Liver (tissue), 9 donors: ENCODE data around the gene NRG2. TPM values are rescaled to one million over a fixed set of nuclear protein-coding genes. Genes with fewer than 3 reads are reported as not detected.

Experiments used
- DNase-seq: peaks from one replicate; pipeline ENCODE4 v3.0.0-alpha.2; 2017; ENCODE audit warnings: low spot score
- H3K27ac ChIP-seq, 2 donors: one replicate each; pipeline ENCODE4 v1.7.0; 2013; ENCODE audit warnings: inconsistent platforms in 2 of 2, low read length in 2 of 2, control low read depth in 1 of 2, low read depth in 1 of 2, mild to moderate bottlenecking in 1 of 2
- H3K27me3 ChIP-seq, 4 donors: one replicate each; pipeline versions ENCODE4 v1.6.1 to v1.7.0; 2013; ENCODE audit warnings: low read length in 3 of 4, inconsistent platforms in 1 of 4, mild to moderate bottlenecking in 1 of 4, moderate library complexity in 1 of 4; ENCODE audit not compliant: control insufficient read depth in 4 of 4, insufficient read depth in 4 of 4
- H3K36me3 ChIP-seq, 4 donors: one replicate each; pipeline versions ENCODE4 v1.6.1 to v1.7.0; 2013; ENCODE audit warnings: low read length in 3 of 4, mild to moderate bottlenecking in 3 of 4, low read depth in 1 of 4, moderate library complexity in 1 of 4; ENCODE audit not compliant: control insufficient read depth in 4 of 4, insufficient read depth in 3 of 4
- H3K4me1 ChIP-seq, 4 donors: one replicate each; pipeline versions ENCODE4 v1.6.1 to v1.7.0; 2013; ENCODE audit warnings: low read length in 3 of 4, mild to moderate bottlenecking in 3 of 4, moderate library complexity in 1 of 4; ENCODE audit not compliant: control insufficient read depth in 4 of 4, insufficient read depth in 4 of 4
- H3K4me3 ChIP-seq, 3 donors: one replicate each; pipeline versions ENCODE4 v1.6.1 to v1.7.0; 2013; ENCODE audit warnings: low read length in 3 of 3, control low read depth in 1 of 3, low read depth in 1 of 3, mild to moderate bottlenecking in 1 of 3
- H3K9ac ChIP-seq, 2 donors: one replicate each; pipeline ENCODE4 v1.7.0; 2013; ENCODE audit warnings: low read length in 2 of 2, mild to moderate bottlenecking in 2 of 2, moderate library complexity in 2 of 2, control low read depth in 1 of 2, low read depth in 1 of 2
- H3K9me3 ChIP-seq, 4 donors: one replicate each; pipeline versions ENCODE4 v1.6.1 to v1.7.0; 2013; ENCODE audit warnings: low read length in 3 of 4; ENCODE audit not compliant: control insufficient read depth in 4 of 4
- ATF3 ChIP-seq: IDR thresholded peaks from 2 replicates; pipeline ENCODE4 v1.6.1; 2016; ENCODE audit warnings: antibody characterized with exemption
- EGR1 ChIP-seq, 2 donors: IDR thresholded peaks; 2 replicates each; pipeline ENCODE4 v1.6.1; 2016 to 2018; ENCODE audit warnings: antibody characterized with exemption in 2 of 2, low read depth in 2 of 2
- FOXA1 ChIP-seq: IDR thresholded peaks from 2 replicates; pipeline ENCODE4 v1.6.1; 2016; ENCODE audit warnings: antibody characterized with exemption
- FOXA2 ChIP-seq: IDR thresholded peaks from 2 replicates; pipeline ENCODE4 v1.6.1; 2016; ENCODE audit warnings: antibody characterized with exemption
- GABPA ChIP-seq, 2 donors: IDR thresholded peaks in 1 of 2; conservative IDR thresholded peaks in 1 of 2; 2 replicates each; pipeline ENCODE4 v1.6.1; 2016; ENCODE audit warnings: antibody characterized with exemption in 2 of 2, mild to moderate bottlenecking in 1 of 2, moderate library complexity in 1 of 2
- HNF4A ChIP-seq, 2 donors: conservative IDR thresholded peaks; 2 replicates each; pipeline ENCODE4 v1.6.1; 2016; ENCODE audit warnings: antibody characterized with exemption in 2 of 2, mild to moderate bottlenecking in 2 of 2
- HNF4G ChIP-seq: IDR thresholded peaks from 2 replicates; pipeline ENCODE4 v1.6.1; 2016; ENCODE audit warnings: antibody characterized with exemption
- JUND ChIP-seq, 2 donors: IDR thresholded peaks; 2 replicates each; pipeline ENCODE4 v1.6.1; 2016; ENCODE audit warnings: antibody characterized with exemption in 2 of 2
- NR2F2 ChIP-seq: IDR thresholded peaks from 2 replicates; pipeline ENCODE4 v1.6.1; 2016; ENCODE audit warnings: antibody characterized with exemption
- RAD21 ChIP-seq, 2 donors: IDR thresholded peaks; 2 replicates each; pipeline ENCODE4 v1.6.1; 2016; ENCODE audit warnings: antibody characterized with exemption in 2 of 2, mild to moderate bottlenecking in 2 of 2
- REST ChIP-seq: IDR thresholded peaks from 2 replicates; pipeline ENCODE4 v1.6.1; 2016; ENCODE audit warnings: antibody characterized with exemption, mild to moderate bottlenecking
- RXRA ChIP-seq, 2 donors: IDR thresholded peaks; 2 replicates each; pipeline ENCODE4 v1.6.1; 2017 to 2018; ENCODE audit warnings: antibody characterized with exemption in 2 of 2, mild to moderate bottlenecking in 1 of 2
- SP1 ChIP-seq: IDR thresholded peaks from 2 replicates; pipeline ENCODE4 v1.6.1; 2018; ENCODE audit warnings: antibody characterized with exemption, mild to moderate bottlenecking
- TAF1 ChIP-seq: conservative IDR thresholded peaks from 2 replicates; pipeline ENCODE4 v1.6.1; 2016; ENCODE audit warnings: antibody characterized with exemption, mild to moderate bottlenecking
- YY1 ChIP-seq: IDR thresholded peaks from 2 replicates; pipeline ENCODE4 v1.6.1; 2016; ENCODE audit warnings: antibody characterized with exemption, mild to moderate bottlenecking
- WGBS: extraction: QIAGEN DNeasy Blood & Tissue Kit; methylation state at CpG from one replicate; pipeline ENCODE4 v1.1.7; 2013; 5-methylcytosine and 5-hydroxymethylcytosine counted together
- polyA plus RNA-seq, 2 donors: library from polyadenylated mRNA; stranded (reverse) in 1 of 2; unstranded in 1 of 2; fragments of 200-250 nt in 1 of 2; fragments of >200 nt in 1 of 2; fragmentation: Nextera tagmentation in 1 of 2; extraction: Ambion mirVana in 1 of 2; gene quantifications; one replicate each; pipeline versions ENCODE4 v1.2.1 to v1.2.3, GENCODE V29; 2013 to 2015
- total RNA-seq, 2 donors: library from RNA; depleted of rRNA; stranded (reverse); fragments of >200 nt; gene quantifications; one replicate each; pipeline ENCODE4 v1.2.3, GENCODE V29; 2014
- TF ChIP-seq, protein P1 (sequence below): fragments of 150-350 bp; IDR thresholded peaks from 2 replicates; pipeline ENCODE4 v1.5.1; 2017; ENCODE audit warnings: improper control_type of control experiment, low read depth, low read length; ENCODE audit not compliant: missing input control
- TF ChIP-seq, protein P2 (sequence below): IDR thresholded peaks from 2 replicates; pipeline ENCODE4 v1.6.1; 2016; ENCODE audit warnings: antibody characterized with exemption
- donor health status: healthy.
- donor health status: healthy.
- donor health status: healthy.
- donor health status: healthy.
- donor health status: healthy.

The NRG2 gene
- total and polyA plus RNA-seq, 4 donors: 0.07 to 0.08 TPM; not detected in 2

GRCh38 chr5:140010798-140011197 lies 32.3 kb downstream of the NRG2 start:
- WGBS: 85% methylated on average over 3 of the region's 3 CpGs
- Histone ChIP-seq H3K27ac (no peak overlapping the region), H3K27me3 (no peaks in the 10 kb centered on the region), H3K4me1 (no peaks in the 10 kb centered on the region), H3K9ac (no peak overlapping the region), H3K36me3 (no peaks in the 10 kb centered on the region), H3K4me3 (no peak overlapping the region), H3K9me3 (no peaks in the 10 kb centered on the region)
- DNase-seq: no peak
- TF ChIP-seq FOXA1 (no peak), RAD21 (IDR thresholded peaks at IDR 0.05) (no peak), NR2F2 (no peak), EGR1 (IDR thresholded peaks at IDR 0.05; ENCODE audit: low read depth in 2 of 2) (no peak), REST (no peak), ATF3 (no peak), YY1 (no peak), HNF4A (conservative IDR thresholded peaks at IDR 0.05) (no peak), JUND (IDR thresholded peaks at IDR 0.05) (no peak)
- TF ChIP-seq, protein P1, sequence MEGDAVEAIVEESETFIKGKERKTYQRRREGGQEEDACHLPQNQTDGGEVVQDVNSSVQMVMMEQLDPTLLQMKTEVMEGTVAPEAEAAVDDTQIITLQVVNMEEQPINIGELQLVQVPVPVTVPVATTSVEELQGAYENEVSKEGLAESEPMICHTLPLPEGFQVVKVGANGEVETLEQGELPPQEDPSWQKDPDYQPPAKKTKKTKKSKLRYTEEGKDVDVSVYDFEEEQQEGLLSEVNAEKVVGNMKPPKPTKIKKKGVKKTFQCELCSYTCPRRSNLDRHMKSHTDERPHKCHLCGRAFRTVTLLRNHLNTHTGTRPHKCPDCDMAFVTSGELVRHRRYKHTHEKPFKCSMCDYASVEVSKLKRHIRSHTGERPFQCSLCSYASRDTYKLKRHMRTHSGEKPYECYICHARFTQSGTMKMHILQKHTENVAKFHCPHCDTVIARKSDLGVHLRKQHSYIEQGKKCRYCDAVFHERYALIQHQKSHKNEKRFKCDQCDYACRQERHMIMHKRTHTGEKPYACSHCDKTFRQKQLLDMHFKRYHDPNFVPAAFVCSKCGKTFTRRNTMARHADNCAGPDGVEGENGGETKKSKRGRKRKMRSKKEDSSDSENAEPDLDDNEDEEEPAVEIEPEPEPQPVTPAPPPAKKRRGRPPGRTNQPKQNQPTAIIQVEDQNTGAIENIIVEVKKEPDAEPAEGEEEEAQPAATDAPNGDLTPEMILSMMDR: no peak
- TF ChIP-seq, protein P2, sequence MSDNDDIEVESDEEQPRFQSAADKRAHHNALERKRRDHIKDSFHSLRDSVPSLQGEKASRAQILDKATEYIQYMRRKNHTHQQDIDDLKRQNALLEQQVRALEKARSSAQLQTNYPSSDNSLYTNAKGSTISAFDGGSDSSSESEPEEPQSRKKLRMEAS: no peak

- H3K27ac ChIP-seq: no peak overlapping the region
- WGBS: 89% methylated on average over 2 of the region's 2 CpGs
- DNase-seq: no peak
- no peaks in the 10 kb centered on the region for H3K27me3 ChIP-seq
- no peaks in the 10 kb centered on the region for H3K36me3 ChIP-seq
- no peak overlapping the region for H3K9ac ChIP-seq
- no peaks in the 10 kb centered on the region for H3K4me1 ChIP-seq
- H3K9me3 ChIP-seq: no peaks in the 10 kb centered on the region
- H3K4me3 ChIP-seq: no peak overlapping the region
- TF ChIP-seq ATF3 (no peak), NR2F2 (no peak), RAD21 (IDR thresholded peaks at IDR 0.05) (no peak), EGR1 (IDR thresholded peaks at IDR 0.05; ENCODE audit: low read depth in 2 of 2) (no peak), JUND (IDR thresholded peaks at IDR 0.05) (no peak), GABPA (IDR thresholded peaks at IDR 0.05 in 1 of 2, conservative IDR thresholded peaks at IDR 0.05 in 1 of 2) (no peak), HNF4A (conservative IDR thresholded peaks at IDR 0.05) (no peak), SP1 (no peak), YY1 (no peak), FOXA2 (no peak), REST (no peak), HNF4G (no peak), RXRA (IDR thresholded peaks at IDR 0.05) (no peak), TAF1 (no peak)
- TF ChIP-seq, protein P1: no peak
- TF ChIP-seq, protein P2: no peak
These were observed 35.8 kb downstream of the NRG2 start for GRCh38 chr5:140007311-140007710.
